Testis (tissue), 3 donors: Measurements from ENCODE around the gene SMAD7. TPM values are rescaled to one million over a fixed set of nuclear protein-coding genes. Genes with fewer than 3 reads are reported as not detected.

Source experiments
- DNase-seq: peaks from one replicate; pipeline ENCODE4 v3.0.0-alpha.2; 2019
- H3K27ac ChIP-seq, 2 donors: fragments of 200-600 bp; sonication (generic); one replicate each; pipeline ENCODE4 v1.5.1; 2019
- H3K27me3 ChIP-seq: fragments of 200-600 bp; sonication (generic); one replicate; pipeline ENCODE4 v1.5.1; 2019
- H3K36me3 ChIP-seq: fragments of 200-600 bp; sonication (generic); one replicate; pipeline ENCODE4 v1.5.1; 2017; ENCODE audit warnings: low read depth; ENCODE audit errors: missing control alignments
- H3K4me1 ChIP-seq: fragments of 200-600 bp; sonication (generic); one replicate; pipeline ENCODE4 v1.5.1; 2019
- H3K4me3 ChIP-seq, 2 donors: fragments of 200-600 bp; sonication (generic); one replicate each; pipeline ENCODE4 v1.5.1; 2017 to 2019
- H3K9me3 ChIP-seq: fragments of 200-600 bp; sonication (generic); one replicate; pipeline ENCODE4 v1.5.1; 2017
- CTCF ChIP-seq, 3 experiments: fragments of 450-650 bp in 2 of 3; fragments of 200-600 bp in 1 of 3; sonication (generic) in 1 of 3; IDR thresholded peaks; one replicate each; pipeline ENCODE4 v1.5.1; 2016 to 2019; ENCODE audit warnings: antibody characterized with exemption in 3 of 3, mild to moderate bottlenecking in 2 of 3, moderate library complexity in 1 of 3
- POLR2A ChIP-seq: fragments of 450-650 bp; IDR thresholded peaks from one replicate; pipeline ENCODE4 v1.6.1; 2017; ENCODE audit warnings: antibody characterized with exemption, mild to moderate bottlenecking, moderate library complexity
- WGBS, 2 donors: methylation state at CpG; one replicate each; pipeline ENCODE4 v1.1.5; 2018; 5-methylcytosine and 5-hydroxymethylcytosine counted together
- intact Hi-C: fragments of 100-400 bp; cut with DNase I; formaldehyde crosslinking; loops from one replicate; pipeline ENCODE4 v1.15.1; 2023; ENCODE audit warnings: low total_unique reads
- polyA plus RNA-seq: library from polyadenylated mRNA; stranded (reverse); fragments of 350-450 nt; fragmentation: Illumina TruSeq; extraction: RNeasy Lipid Tissue Mini Kit (QIAGEN cat#74804); gene quantifications from one replicate; pipeline ENCODE4 v1.2.3, GENCODE V29; 2014; ENCODE audit warnings: low read depth, low replicate concordance; ENCODE audit not compliant: insufficient read depth
- total RNA-seq, 2 donors: library from RNA; depleted of rRNA; stranded (reverse); fragments of >200 nt; gene quantifications; one replicate each; pipeline ENCODE4 v1.2.3, GENCODE V29; 2016

SMAD7 gene
- total and polyA plus RNA-seq, 3 donors from 2014 or later = 7.5 to 14.6 (median 9.8) TPM

GRCh38 chr18:48986851-48987761 is 36.3 kb upstream of the SMAD7 start:
- Histone ChIP-seq H3K9me3 (no peaks in the 10 kb centered on the region), H3K4me3 (no peak overlapping the region), H3K4me1 (peaks cover 9% of the 10 kb centered on the region), H3K36me3 (no peaks in the 10 kb centered on the region), H3K27ac (no peak overlapping the region), H3K27me3 (no peaks in the 10 kb centered on the region)
- 88 to 89% methylated on average over 20 of the region's 20 CpGs for WGBS, 2 donors
- intact Hi-C loops = no loop called here
- TF ChIP-seq POLR2A = no peak
- no peak for TF ChIP-seq CTCF (IDR thresholded peaks at IDR 0.05)
- DNase-seq = no peak

- TF ChIP-seq POLR2A = no peak
- no peak for TF ChIP-seq CTCF (IDR thresholded peaks at IDR 0.05)
- H3K36me3 ChIP-seq = no peaks in the 10 kb centered on the region
- 88 to 94% methylated on average over 3 of the region's 3 CpGs for WGBS, 2 donors
- H3K4me3 ChIP-seq = no peak overlapping the region
- no peaks in the 10 kb centered on the region for H3K27me3 ChIP-seq
- H3K27ac ChIP-seq = no peak overlapping the region
- intact Hi-C loops = no loop called here
- H3K4me1 ChIP-seq = peaks cover 4% of the 10 kb centered on the region
- H3K9me3 ChIP-seq = no peaks in the 10 kb centered on the region
- DNase-seq = no peak
Measured at GRCh38 chr18:48985161-48985560, 34.4 kb upstream of the SMAD7 start.

- Histone ChIP-seq H3K27me3 (no peaks in the 10 kb centered on the region), H3K4me3 (no peak overlapping the region), H3K9me3 (no peaks in the 10 kb centered on the region), H3K36me3 (no peaks in the 10 kb centered on the region), H3K27ac (no peak overlapping the region), H3K4me1 (peaks cover 3% of the 10 kb centered on the region)
- no peak for DNase-seq
- intact Hi-C loops = no loop called here
- TF ChIP-seq POLR2A (no peak), CTCF (IDR thresholded peaks at IDR 0.05) (no peak)
- 81 to 94% methylated on average over 8 of the region's 8 CpGs for WGBS, 2 donors
Measured at GRCh38 chr18:48983793-48984437, 33.1 kb upstream of the SMAD7 start.

GRCh38 chr18:48982266-48982665 is 31.5 kb upstream of the SMAD7 start:
- Histone ChIP-seq H3K9me3 (no peaks in the 10 kb centered on the region), H3K36me3 (no peaks in the 10 kb centered on the region), H3K4me1 (no peaks in the 10 kb centered on the region), H3K4me3 (no peak overlapping the region), H3K27ac (no peak overlapping the region), H3K27me3 (no peaks in the 10 kb centered on the region)
- WGBS, 2 donors = 80 to 87% methylated on average over 7 of the region's 7 CpGs
- no peak for TF ChIP-seq POLR2A
- TF ChIP-seq CTCF (IDR thresholded peaks at IDR 0.05) = no peak
- no peak for DNase-seq
- intact Hi-C loops = no loop called here
